Measurements from ENCODE around the gene PCDHA6.

PCDHA6 gene

GRCh38 chr5:140868721-140869554, 41.2 kb downstream of the PCDHA6 start, which contains the start of gene PCDHA11:
TSS of gene PCDHA11 (plus strand) at chr5:140868957. CDS start at chr5:140869104, 147 bp downstream.
- H3K36me3 ChIP-seq (replicated peaks; ENCODE audit: low read depth, low read length): no peaks in the 10 kb centered on the region
- H2AFZ ChIP-seq (ENCODE audit: low read depth, low read length): no peak within 1 kb of the TSS
- H4K20me1 ChIP-seq (ENCODE audit: insufficient read depth, low read length): no peaks in the 10 kb centered on the region
- no peak within 1 kb of the TSS for H3K9ac ChIP-seq (ENCODE audit: low read length)
- no peak within 1 kb of the TSS for H3K4me2 ChIP-seq (ENCODE audit: low read length)
- H3K79me2 ChIP-seq (ENCODE audit: low read length): no peaks in the 10 kb centered on the region
- no peak within 1 kb of the TSS for H3K4me3 ChIP-seq (ENCODE audit: low read length)
- no peaks in the 10 kb centered on the region for H3K9me3 ChIP-seq (ENCODE audit: insufficient read depth, low read length)
- TF ChIP-seq EZH2phosphoT487 (IDR thresholded peaks at IDR 0.05; ENCODE audit: low read depth): no peak
- no peak for TF ChIP-seq CTCF (IDR thresholded peaks at IDR 0.05; ENCODE audit: low read depth, low read length)
- no peaks in the 10 kb centered on the region for H3K27me3 ChIP-seq (ENCODE audit: low read depth, low read length)
- H3K27ac ChIP-seq (ENCODE audit: low read length): no peak within 1 kb of the TSS
- H3K4me1 ChIP-seq (ENCODE audit: low read length): no peaks in the 10 kb centered on the region

DNA sequence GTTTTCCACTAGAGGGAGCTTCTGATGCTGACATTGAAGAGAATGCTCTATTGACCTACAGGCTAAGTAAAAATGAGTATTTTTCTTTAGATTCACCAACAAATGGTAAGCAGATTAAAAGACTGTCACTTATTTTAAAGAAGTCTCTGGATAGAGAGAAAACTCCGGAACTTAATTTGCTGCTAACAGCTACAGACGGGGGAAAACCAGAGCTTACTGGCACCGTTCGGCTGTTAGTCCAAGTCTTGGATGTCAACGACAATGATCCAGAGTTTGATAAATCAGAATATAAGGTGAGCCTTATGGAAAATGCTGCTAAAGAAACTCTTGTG, 41.8 kb downstream of the PCDHA6 start:
- Histone ChIP-seq H3K27ac (ENCODE audit: low read length) (no peak overlapping the region), H3K79me2 (ENCODE audit: low read length) (no peaks in the 10 kb centered on the region), H3K36me3 (replicated peaks; ENCODE audit: low read depth, low read length) (no peaks in the 10 kb centered on the region), H3K4me3 (ENCODE audit: low read length) (no peak overlapping the region), H3K27me3 (ENCODE audit: low read depth, low read length) (no peaks in the 10 kb centered on the region), H3K4me1 (ENCODE audit: low read length) (no peaks in the 10 kb centered on the region), H2AFZ (ENCODE audit: low read depth, low read length) (no peak overlapping the region), H3K4me2 (ENCODE audit: low read length) (no peak overlapping the region), H4K20me1 (ENCODE audit: insufficient read depth, low read length) (no peaks in the 10 kb centered on the region), H3K9ac (ENCODE audit: low read length) (no peak overlapping the region), H3K9me3 (ENCODE audit: insufficient read depth, low read length) (no peaks in the 10 kb centered on the region)
- TF ChIP-seq EZH2phosphoT487 (IDR thresholded peaks at IDR 0.05; ENCODE audit: low read depth) (no peak), CTCF (IDR thresholded peaks at IDR 0.05; ENCODE audit: low read depth, low read length) (no peak)

- Histone ChIP-seq H3K4me3 (ENCODE audit: low read length) (no peak overlapping the region), H4K20me1 (ENCODE audit: insufficient read depth, low read length) (no peaks in the 10 kb centered on the region), H2AFZ (ENCODE audit: low read depth, low read length) (no peak overlapping the region)
Measured at GRCh38 chr5:140870221-140871201, 42.8 kb downstream of the PCDHA6 start.

More at GRCh38 chr5:140870221-140871201, 42.8 kb downstream of the PCDHA6 start:
- Histone ChIP-seq H3K27ac (ENCODE audit: low read length) (no peak overlapping the region), H3K36me3 (replicated peaks; ENCODE audit: low read depth, low read length) (no peaks in the 10 kb centered on the region), H3K9ac (ENCODE audit: low read length) (no peak overlapping the region), H3K4me1 (ENCODE audit: low read length) (no peaks in the 10 kb centered on the region), H3K9me3 (ENCODE audit: insufficient read depth, low read length) (no peaks in the 10 kb centered on the region), H3K4me2 (ENCODE audit: low read length) (no peak overlapping the region), H3K27me3 (ENCODE audit: low read depth, low read length) (no peaks in the 10 kb centered on the region), H3K79me2 (ENCODE audit: low read length) (no peaks in the 10 kb centered on the region)
- TF ChIP-seq EZH2phosphoT487 (IDR thresholded peaks at IDR 0.05; ENCODE audit: low read depth): no peak
- no peak for TF ChIP-seq CTCF (IDR thresholded peaks at IDR 0.05; ENCODE audit: low read depth, low read length)
